Measurements from ENCODE around the gene TUBGCP2. TPM values are rescaled to one million over a fixed set of nuclear protein-coding genes. Genes with fewer than 3 reads are reported as not detected.
A peak's percentile ranks its signal among the peaks of the same experiment; 100 is the strongest.

Gene TUBGCP2
- total and polyA plus RNA-seq, 2 of the 13 experiments (the other 11 are each of a cell fraction or from before 2014, with no cell fraction given): 21.3 to 34.5 TPM

- TF ChIP-seq IRF1 (CRISPR knock-in tag; IDR thresholded peaks at IDR 0.05; ENCODE audit: low read depth) (0 out of 2 replicates have a peak, but pooled peaks have one; percentile 7), ZNF749 (CRISPR knock-in tag; IDR thresholded peaks at IDR 0.05; ENCODE audit: borderline replicate concordance) (0 out of 2 replicates have a peak, but pooled peaks have one; percentile 18), ZFP91 (CRISPR knock-in tag; IDR thresholded peaks at IDR 0.05; ENCODE audit: borderline replicate concordance) (0 out of 2 replicates have a peak, but pooled peaks have one; percentile 20), SP1 (IDR thresholded peaks at IDR 0.05) (no peak), SP1 (CRISPR knock-in tag; IDR thresholded peaks at IDR 0.05) (peak; percentile 92), CBFB (CRISPR knock-in tag; IDR thresholded peaks at IDR 0.05) (0 out of 2 replicates have a peak, but pooled peaks have one; percentile 40), TEAD3 (CRISPR knock-in tag; optimal IDR thresholded peaks at IDR 0.05; ENCODE audit: borderline replicate concordance) (peak; percentile 51), ZNF724P (CRISPR knock-in tag; IDR thresholded peaks at IDR 0.05; ENCODE audit: borderline replicate concordance) (0 out of 2 replicates have a peak, but pooled peaks have one; percentile 12), ZNF318 (CRISPR knock-in tag; IDR thresholded peaks at IDR 0.05) (no peak), MAX (IDR thresholded peaks at IDR 0.05) (peak; percentile 10; the same call in 1 of the 2 replicates), ZNF687 (CRISPR knock-in tag; IDR thresholded peaks at IDR 0.05) (0 out of 2 replicates have a peak, but pooled peaks have one; percentile 40), SP4 (CRISPR knock-in tag; IDR thresholded peaks at IDR 0.05) (0 out of 2 replicates have a peak, but pooled peaks have one; percentile 57), KDM2A (CRISPR knock-in tag; IDR thresholded peaks at IDR 0.05; ENCODE audit: borderline replicate concordance, low read depth) (0 out of 2 replicates have a peak, but pooled peaks have one; percentile 3)
These were observed 538 bp upstream of the TUBGCP2 start (continued) for GRCh38 chr10:133309100-133309719.
